Measurements from ENCODE around the gene ABCB9.
"Not testable (repeated sequence)": the region's sequence is repeated elsewhere in the genome, so short reads cannot be mapped to it uniquely, and the experiment has no call there.

The ABCB9 gene

GRCh38 chr12:122965851-122966742 lies at the start of gene ABCB9:
ABCB9 (minus strand) TSS chr12:122966463; CDS start chr12:122960235, 6,228 bp downstream.
- peak; percentile 83 for DNase-seq

- DNase-seq: not testable (repeated sequence)
These were observed 48.2 kb upstream of the ABCB9 start for GRCh38 chr12:123014473-123014872.

- no peak for DNase-seq
These were observed 47.2 kb upstream of the ABCB9 start for GRCh38 chr12:123013185-123014095.

- DNase-seq: no peak
These were observed 45.4 kb upstream of the ABCB9 start for GRCh38 chr12:123011701-123012100.

GRCh38 chr12:123010681-123011080 lies 44.4 kb upstream of the ABCB9 start:
- DNase-seq: no peak

- DNase-seq: no peak
These were observed 43.8 kb upstream of the ABCB9 start for GRCh38 chr12:123010110-123010509.

GRCh38 chr12:123006977-123007376 lies 40.7 kb upstream of the ABCB9 start:
- no peak for DNase-seq

- DNase-seq: no peak
These were observed 38.9 kb upstream of the ABCB9 start for GRCh38 chr12:123005081-123005626.

- no peak for DNase-seq
These were observed 38.0 kb upstream of the ABCB9 start for GRCh38 chr12:123004287-123004686.

- DNase-seq: no peak
These were observed 37.0 kb upstream of the ABCB9 start for GRCh38 chr12:123003257-123003656.

- no peak for DNase-seq
These were observed 35.2 kb upstream of the ABCB9 start for GRCh38 chr12:123001464-123001863.

- no peak for DNase-seq
These were observed 34.3 kb upstream of the ABCB9 start for GRCh38 chr12:123000578-123000977.

GRCh38 chr12:122999986-123000420 lies 33.7 kb upstream of the ABCB9 start:
- DNase-seq: no peak

- DNase-seq: peak; percentile 46
These were observed 33.1 kb upstream of the ABCB9 start for GRCh38 chr12:122999196-122999946.

- DNase-seq: no peak
These were observed 32.1 kb upstream of the ABCB9 start for GRCh38 chr12:122998316-122998715.

GRCh38 chr12:122997343-122998250 lies 31.3 kb upstream of the ABCB9 start:
- DNase-seq: no peak

- DNase-seq: no peak
These were observed 30.5 kb upstream of the ABCB9 start for GRCh38 chr12:122996621-122997342.

GRCh38 chr12:122996188-122996601 lies 29.9 kb upstream of the ABCB9 start:
- no peak for DNase-seq

- no peak for DNase-seq
These were observed 29.4 kb upstream of the ABCB9 start for GRCh38 chr12:122995503-122996187.
